Large intestine (tissue), 3 donors: ENCODE data around the gene NR6A1. TPM values are rescaled to one million over a fixed set of nuclear protein-coding genes. Genes with fewer than 3 reads are reported as not detected.

Source experiments
- DNase-seq, 2 donors: peaks; one replicate each; pipeline versions ENCODE4 v3.0.0 to v3.0.0-alpha.2; 2013
- H3K27ac ChIP-seq: one replicate; pipeline ENCODE4 v1.5.1; 2013; ENCODE audit warnings: low read length
- H3K27me3 ChIP-seq: 2 replicates; pipeline ENCODE4 v1.6.1; 2013; ENCODE audit warnings: low read length; ENCODE audit not compliant: control insufficient read depth, insufficient read depth
- H3K36me3 ChIP-seq: 2 replicates; pipeline ENCODE4 v1.6.1; 2013; ENCODE audit warnings: low read length; ENCODE audit not compliant: control insufficient read depth, insufficient read depth
- H3K4me1 ChIP-seq: one replicate; pipeline ENCODE4 v1.6.1; 2013; ENCODE audit warnings: low read length; ENCODE audit not compliant: control insufficient read depth, insufficient read depth
- H3K4me3 ChIP-seq: one replicate; pipeline ENCODE4 v1.5.1; 2013; ENCODE audit warnings: low read length
- H3K9me3 ChIP-seq: one replicate; pipeline ENCODE4 v1.6.1; 2013; ENCODE audit warnings: mild to moderate bottlenecking, low read depth, low read length, moderate library complexity; ENCODE audit not compliant: control insufficient read depth
- WGBS: methylation state at CpG from one replicate; pipeline ENCODE4 v1.1.5; 2013; ENCODE audit warnings: low lambda C conversion rate; ENCODE audit not compliant: insufficient coverage; 5-methylcytosine and 5-hydroxymethylcytosine counted together
- polyA plus RNA-seq: library from polyadenylated mRNA; unstranded; fragments of 120-200 nt; gene quantifications from one replicate; pipeline ENCODE4 v1.2.1, GENCODE V29; 2013

NR6A1 gene
- polyA plus RNA-seq, 1 donor: 5.0 TPM

- WGBS: no CpG with 5 or more reads among the region's 2 CpGs
- no peak for DNase-seq
- no peak overlapping the region for H3K27ac ChIP-seq
- H3K4me3 ChIP-seq: no peak overlapping the region
- H3K27me3 ChIP-seq: no peaks in the 10 kb centered on the region
- peaks cover 15% of the 10 kb centered on the region for H3K4me1 ChIP-seq
- no peaks in the 10 kb centered on the region for H3K36me3 ChIP-seq
- H3K9me3 ChIP-seq: no peaks in the 10 kb centered on the region
Observed at GRCh38 chr9:124723352-124723751, 47.8 kb downstream of the NR6A1 start.

GRCh38 chr9:124721109-124721906 is 49.8 kb downstream of the NR6A1 start:
- Histone ChIP-seq H3K27me3 (no peaks in the 10 kb centered on the region), H3K4me1 (peaks cover 15% of the 10 kb centered on the region), H3K4me3 (no peak overlapping the region), H3K36me3 (no peaks in the 10 kb centered on the region), H3K27ac (no peak overlapping the region), H3K9me3 (no peaks in the 10 kb centered on the region)
- DNase-seq: peak in 1 of 2 donors; percentile 19
- no CpG with 5 or more reads among the region's 5 CpGs for WGBS

GRCh38 chr9:124720429-124721108 is 50.5 kb downstream of the NR6A1 start:
- Histone ChIP-seq H3K4me1 (peaks cover 15% of the 10 kb centered on the region), H3K4me3 (no peak overlapping the region), H3K9me3 (no peaks in the 10 kb centered on the region), H3K36me3 (no peaks in the 10 kb centered on the region), H3K27ac (no peak overlapping the region), H3K27me3 (no peaks in the 10 kb centered on the region)
- DNase-seq: no peak
- 51% methylated on average over 3 of the region's 3 CpGs for WGBS

GRCh38 chr9:124718928-124719327 is 52.2 kb downstream of the NR6A1 start:
- DNase-seq: no peak
- H3K27ac ChIP-seq: no peak overlapping the region
- no peaks in the 10 kb centered on the region for H3K36me3 ChIP-seq
- H3K4me3 ChIP-seq: no peak overlapping the region
- H3K9me3 ChIP-seq: no peaks in the 10 kb centered on the region
- no peaks in the 10 kb centered on the region for H3K27me3 ChIP-seq
- H3K4me1 ChIP-seq: peaks cover 3% of the 10 kb centered on the region
- WGBS: 60% methylated on average over 1 of the region's 6 CpGs

GRCh38 chr9:124717597-124717996 is 53.5 kb downstream of the NR6A1 start:
- H3K4me3 ChIP-seq: no peak overlapping the region
- WGBS: 33% methylated on average over 1 of the region's 2 CpGs
- no peaks in the 10 kb centered on the region for H3K36me3 ChIP-seq
- H3K27ac ChIP-seq: no peak overlapping the region
- H3K4me1 ChIP-seq: peaks cover 3% of the 10 kb centered on the region
- no peaks in the 10 kb centered on the region for H3K9me3 ChIP-seq
- H3K27me3 ChIP-seq: no peaks in the 10 kb centered on the region
- DNase-seq: no peak

GRCh38 chr9:124716808-124717207 is 54.3 kb downstream of the NR6A1 start:
- Histone ChIP-seq H3K27me3 (no peaks in the 10 kb centered on the region), H3K27ac (no peak overlapping the region), H3K4me3 (no peak overlapping the region), H3K36me3 (no peaks in the 10 kb centered on the region), H3K9me3 (no peaks in the 10 kb centered on the region), H3K4me1 (peaks cover 3% of the 10 kb centered on the region)
- WGBS: 100% methylated on average over 3 of the region's 6 CpGs
- DNase-seq: no peak

GRCh38 chr9:124710766-124711165 is 60.3 kb downstream of the NR6A1 start:
- Histone ChIP-seq H3K36me3 (no peaks in the 10 kb centered on the region), H3K27ac (no peak overlapping the region), H3K4me1 (no peaks in the 10 kb centered on the region), H3K9me3 (no peaks in the 10 kb centered on the region), H3K27me3 (no peaks in the 10 kb centered on the region), H3K4me3 (no peak overlapping the region)
- 83% methylated on average over 1 of the region's 4 CpGs for WGBS
- DNase-seq: no peak

- Histone ChIP-seq H3K4me3 (no peak overlapping the region), H3K4me1 (no peaks in the 10 kb centered on the region), H3K27me3 (no peaks in the 10 kb centered on the region), H3K9me3 (no peaks in the 10 kb centered on the region), H3K36me3 (no peaks in the 10 kb centered on the region), H3K27ac (no peak overlapping the region)
- WGBS: no CpG with 5 or more reads among the region's 2 CpGs
- DNase-seq: no peak
Observed at GRCh38 chr9:124709292-124709690, 61.8 kb downstream of the NR6A1 start.

GRCh38 chr9:124708633-124709291 is 62.3 kb downstream of the NR6A1 start:
- Histone ChIP-seq H3K9me3 (no peaks in the 10 kb centered on the region), H3K4me1 (no peaks in the 10 kb centered on the region), H3K36me3 (no peaks in the 10 kb centered on the region), H3K4me3 (no peak overlapping the region), H3K27ac (no peak overlapping the region), H3K27me3 (no peaks in the 10 kb centered on the region)
- WGBS: no CpG with 5 or more reads among the region's 1 CpG
- no peak for DNase-seq

GRCh38 chr9:124708074-124708473 is 63.0 kb downstream of the NR6A1 start:
- H3K36me3 ChIP-seq: no peaks in the 10 kb centered on the region
- H3K4me3 ChIP-seq: no peak overlapping the region
- no peaks in the 10 kb centered on the region for H3K9me3 ChIP-seq
- WGBS: no CpG with 5 or more reads among the region's 2 CpGs
- H3K27ac ChIP-seq: no peak overlapping the region
- DNase-seq: no peak
- no peaks in the 10 kb centered on the region for H3K27me3 ChIP-seq
- H3K4me1 ChIP-seq: no peaks in the 10 kb centered on the region
